Measurements from ENCODE around the gene MPND. TPM values are rescaled to one million over a fixed set of nuclear protein-coding genes. Genes with fewer than 3 reads are reported as not detected.
A peak's percentile ranks its signal among the peaks of the same experiment; 100 is the strongest.

MPND gene
- total RNA-seq, 2 donors from 2014 or later = 51.5 to 55.9 TPM

DNA sequence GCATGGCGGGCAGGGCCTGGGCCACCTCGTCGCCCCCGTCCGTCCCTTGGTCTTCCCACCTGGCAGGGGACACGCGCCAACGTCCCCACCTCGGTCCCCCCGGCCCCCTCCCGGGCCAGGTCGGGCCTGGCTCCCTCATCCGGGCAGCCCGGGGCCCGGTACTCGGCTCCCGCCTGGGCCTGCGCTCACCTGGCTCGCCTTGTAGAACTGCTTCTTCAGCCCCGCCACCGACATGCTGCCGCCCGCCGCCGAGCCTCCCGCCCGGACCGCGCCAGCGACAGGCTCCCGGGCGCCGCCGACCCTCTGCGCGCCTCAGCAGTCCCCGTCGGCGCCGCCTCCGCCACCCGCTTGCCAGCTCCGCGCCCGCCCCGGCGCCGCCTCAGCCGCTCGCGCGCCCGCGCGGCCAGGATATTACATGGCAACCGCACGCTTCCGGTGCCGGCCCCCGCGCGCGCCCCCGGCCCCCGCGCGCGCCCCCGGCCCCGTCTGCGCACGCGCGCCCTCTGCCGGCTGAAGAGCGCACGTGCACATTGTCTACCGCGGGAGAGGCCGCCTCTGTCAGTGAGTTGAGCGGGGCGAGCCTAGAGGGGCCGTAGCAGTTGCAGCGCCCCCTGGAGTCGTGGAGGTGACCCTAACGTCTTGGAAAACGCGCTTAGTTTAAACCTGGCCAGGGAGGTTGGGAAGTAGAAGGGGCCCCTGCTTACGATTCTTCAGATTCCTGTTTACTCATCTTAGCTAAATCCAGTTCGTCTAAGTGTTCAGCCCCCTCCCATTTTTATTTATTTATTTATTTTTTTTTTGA lies 57.0 kb downstream of the MPND start, which contains the start of gene SH3GL1:
Gene SH3GL1 (minus strand): TSS at position 413 of the 802 bp plus-strand sequence. CDS start 179 bp downstream, at position 234.
- H3K27me3 Mint-ChIP-seq (ENCODE audit: insufficient read depth) = no peaks in the 10 kb centered on the region
- H3K4me1 Mint-ChIP-seq = peaks cover 26% of the 10 kb centered on the region
- Histone ChIP-seq H3K4me3 (ENCODE audit: low read length) (peak within 1 kb of the TSS; percentile 98), H3K36me3 (ENCODE audit: control insufficient read depth, insufficient read depth, low read length) (peaks cover 16% of the 10 kb centered on the region), H3K27me3 (ENCODE audit: control insufficient read depth, insufficient read depth, low read length, poor library complexity, severe bottlenecking) (no peaks in the 10 kb centered on the region), H3K9me3 (ENCODE audit: control insufficient read depth, low read length) (no peaks in the 10 kb centered on the region), H3K4me1 (ENCODE audit: control insufficient read depth, insufficient read depth, low read length) (no peaks in the 10 kb centered on the region), H3K27ac (ENCODE audit: low read depth, low read length) (peak within 1 kb of the TSS; percentile 50), H3K9ac (ENCODE audit: extremely low read depth, low read length, poor library complexity, severe bottlenecking) (peak within 1 kb of the TSS; percentile 80)
- peak within 1 kb of the TSS; percentile 92 for H3K27ac Mint-ChIP-seq
- H3K4me3 Mint-ChIP-seq = peak within 1 kb of the TSS; percentile 78
- 0 to 1% methylated on average over 20 to 89 of the region's 90 CpGs for whole genome bisulfite sequencing, 2 experiments (ENCODE audit: insufficient coverage in 1 of 2, insufficient read length in 1 of 2)
- peak; percentile 95 for DNase-seq
- peaks cover 19% of the 10 kb centered on the region for H3K36me3 Mint-ChIP-seq (ENCODE audit: low read depth)
- no peaks in the 10 kb centered on the region for H3K9me3 Mint-ChIP-seq
- TF ChIP-seq, protein P1, sequence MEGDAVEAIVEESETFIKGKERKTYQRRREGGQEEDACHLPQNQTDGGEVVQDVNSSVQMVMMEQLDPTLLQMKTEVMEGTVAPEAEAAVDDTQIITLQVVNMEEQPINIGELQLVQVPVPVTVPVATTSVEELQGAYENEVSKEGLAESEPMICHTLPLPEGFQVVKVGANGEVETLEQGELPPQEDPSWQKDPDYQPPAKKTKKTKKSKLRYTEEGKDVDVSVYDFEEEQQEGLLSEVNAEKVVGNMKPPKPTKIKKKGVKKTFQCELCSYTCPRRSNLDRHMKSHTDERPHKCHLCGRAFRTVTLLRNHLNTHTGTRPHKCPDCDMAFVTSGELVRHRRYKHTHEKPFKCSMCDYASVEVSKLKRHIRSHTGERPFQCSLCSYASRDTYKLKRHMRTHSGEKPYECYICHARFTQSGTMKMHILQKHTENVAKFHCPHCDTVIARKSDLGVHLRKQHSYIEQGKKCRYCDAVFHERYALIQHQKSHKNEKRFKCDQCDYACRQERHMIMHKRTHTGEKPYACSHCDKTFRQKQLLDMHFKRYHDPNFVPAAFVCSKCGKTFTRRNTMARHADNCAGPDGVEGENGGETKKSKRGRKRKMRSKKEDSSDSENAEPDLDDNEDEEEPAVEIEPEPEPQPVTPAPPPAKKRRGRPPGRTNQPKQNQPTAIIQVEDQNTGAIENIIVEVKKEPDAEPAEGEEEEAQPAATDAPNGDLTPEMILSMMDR (conservative IDR thresholded peaks at IDR 0.05) = peak; percentile 96

DNA sequence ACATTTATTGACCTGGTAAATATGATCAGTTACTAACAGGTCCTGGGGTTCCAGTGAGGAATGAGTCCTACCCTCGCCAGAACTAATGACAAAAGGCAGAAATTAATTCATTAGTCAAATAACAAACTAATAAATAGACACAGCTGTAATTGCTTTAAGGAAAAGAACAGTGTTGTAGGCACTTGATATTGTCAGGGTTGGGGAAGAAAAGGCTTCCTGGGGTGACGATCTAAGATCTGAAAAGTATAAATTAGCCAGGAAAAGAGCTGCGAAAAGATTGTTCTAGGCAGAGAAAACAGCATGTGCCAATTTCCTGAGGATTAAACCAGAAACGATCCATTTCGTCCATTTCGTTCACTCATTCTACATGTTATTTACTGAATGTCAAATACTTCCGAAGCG lies 58.4 kb downstream of the MPND start:
- Histone ChIP-seq H3K27ac (ENCODE audit: low read depth, low read length) (no peak overlapping the region), H3K9ac (ENCODE audit: extremely low read depth, low read length, poor library complexity, severe bottlenecking) (peak overlapping the region; percentile 43), H3K9me3 (ENCODE audit: control insufficient read depth, low read length) (no peaks in the 10 kb centered on the region), H3K36me3 (ENCODE audit: control insufficient read depth, insufficient read depth, low read length) (peaks cover 14% of the 10 kb centered on the region), H3K4me1 (ENCODE audit: control insufficient read depth, insufficient read depth, low read length) (no peaks in the 10 kb centered on the region), H3K4me3 (ENCODE audit: low read length) (peak overlapping the region; percentile 82), H3K27me3 (ENCODE audit: control insufficient read depth, insufficient read depth, low read length, poor library complexity, severe bottlenecking) (no peaks in the 10 kb centered on the region)
- 24 to 37% methylated on average over 5 to 7 of the region's 8 CpGs for WGBS, 2 experiments (ENCODE audit: insufficient coverage in 1 of 2, insufficient read length in 1 of 2)
- Mint-ChIP-seq H3K27me3 (ENCODE audit: insufficient read depth) (no peaks in the 10 kb centered on the region), H3K36me3 (ENCODE audit: low read depth) (peaks cover 19% of the 10 kb centered on the region), H3K9me3 (no peaks in the 10 kb centered on the region), H3K4me3 (peak overlapping the region; percentile 87), H3K4me1 (peaks cover 24% of the 10 kb centered on the region), H3K27ac (peak overlapping the region; percentile 92)
- TF ChIP-seq, protein P1 (conservative IDR thresholded peaks at IDR 0.05) = no peak
- DNase-seq = no peak

DNA sequence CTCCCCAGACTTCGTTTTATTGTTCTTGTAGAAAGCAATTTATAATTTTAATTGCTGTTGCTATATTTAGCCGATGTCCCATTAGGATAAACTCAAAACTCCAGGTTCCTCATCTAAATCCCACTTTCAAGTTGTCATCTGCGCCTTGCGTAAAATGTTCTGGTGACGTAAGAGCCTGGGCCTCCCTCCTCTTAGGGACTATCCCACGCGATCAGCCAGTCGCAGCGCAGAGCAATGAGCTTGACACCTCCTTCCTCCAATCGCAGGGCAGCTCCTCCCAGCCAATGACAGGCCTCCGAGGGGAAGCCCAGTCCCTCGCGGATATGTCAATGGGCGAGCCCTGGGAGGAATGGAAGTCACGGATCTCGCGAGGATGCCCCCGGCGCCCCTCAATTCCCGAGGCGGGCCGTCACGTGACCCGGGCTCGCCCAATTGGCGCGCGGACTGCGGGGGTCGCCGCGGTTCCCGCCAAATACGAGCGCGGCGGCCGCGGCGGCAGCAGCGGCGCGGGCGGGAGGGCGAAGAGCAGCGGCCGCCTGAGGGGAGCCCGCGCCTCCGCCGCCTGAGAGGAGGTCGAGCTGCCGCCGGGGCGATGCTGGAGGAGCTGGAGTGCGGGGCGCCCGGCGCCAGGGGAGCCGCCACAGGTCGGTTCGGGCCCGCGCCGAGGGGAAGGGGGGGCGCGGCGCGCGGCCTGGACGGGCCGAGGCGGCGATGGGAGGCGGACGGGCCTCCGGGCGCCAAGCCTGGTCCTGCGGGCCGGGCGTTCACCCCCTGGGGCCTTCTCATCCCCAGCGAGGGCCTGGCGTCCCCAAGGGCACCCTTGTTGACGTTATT lies 59.0 kb downstream of the MPND start, which contains the start of gene CHAF1A:
Gene CHAF1A (plus strand): TSS at position 470 of the 834 bp plus-strand sequence. CDS start 123 bp downstream, at position 593.
- TF ChIP-seq, protein P1 (conservative IDR thresholded peaks at IDR 0.05) = no peak
- Histone ChIP-seq H3K27ac (ENCODE audit: low read depth, low read length) (peak within 1 kb of the TSS; percentile 82), H3K9me3 (ENCODE audit: control insufficient read depth, low read length) (no peaks in the 10 kb centered on the region), H3K9ac (ENCODE audit: extremely low read depth, low read length, poor library complexity, severe bottlenecking) (peak within 1 kb of the TSS; percentile 95), H3K36me3 (ENCODE audit: control insufficient read depth, insufficient read depth, low read length) (peaks cover 20% of the 10 kb centered on the region), H3K4me1 (ENCODE audit: control insufficient read depth, insufficient read depth, low read length) (no peaks in the 10 kb centered on the region), H3K4me3 (ENCODE audit: low read length) (peak within 1 kb of the TSS; percentile 87), H3K27me3 (ENCODE audit: control insufficient read depth, insufficient read depth, low read length, poor library complexity, severe bottlenecking) (no peaks in the 10 kb centered on the region)
- no peaks in the 10 kb centered on the region for H3K27me3 Mint-ChIP-seq (ENCODE audit: insufficient read depth)
- WGBS, 2 experiments (ENCODE audit: insufficient coverage in 1 of 2, insufficient read length in 1 of 2) = 0% methylated on average over 8 to 84 of the region's 84 CpGs
- peak; percentile 100 for DNase-seq
- H3K36me3 Mint-ChIP-seq (ENCODE audit: low read depth) = peaks cover 22% of the 10 kb centered on the region
- H3K4me3 Mint-ChIP-seq = peak within 1 kb of the TSS; percentile 87
- H3K9me3 Mint-ChIP-seq = no peaks in the 10 kb centered on the region
- peaks cover 22% of the 10 kb centered on the region for H3K4me1 Mint-ChIP-seq
- peak within 1 kb of the TSS; percentile 96 for H3K27ac Mint-ChIP-seq
